ENCODE data around the gene AHNAK.

DNA sequence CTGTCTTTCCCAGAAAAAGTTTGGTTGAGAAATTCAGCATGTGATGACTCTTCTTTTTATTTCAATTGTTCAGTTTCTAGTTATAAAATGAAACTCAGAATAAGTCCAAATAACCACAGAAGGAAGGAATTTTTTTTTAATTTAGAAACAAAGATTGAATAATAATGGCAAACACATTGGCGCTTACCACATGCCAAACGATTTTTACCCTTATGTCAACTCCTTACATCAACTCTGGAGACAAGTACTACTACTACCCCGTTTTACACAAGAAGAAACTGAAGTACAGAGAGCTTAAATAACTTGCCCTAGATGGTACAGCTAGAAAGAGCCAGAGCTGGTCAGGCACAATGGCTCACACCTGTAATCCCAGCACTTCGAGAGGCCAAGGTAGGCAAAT lies 52.4 kb downstream of the AHNAK start:
- TF ChIP-seq, protein P1, sequence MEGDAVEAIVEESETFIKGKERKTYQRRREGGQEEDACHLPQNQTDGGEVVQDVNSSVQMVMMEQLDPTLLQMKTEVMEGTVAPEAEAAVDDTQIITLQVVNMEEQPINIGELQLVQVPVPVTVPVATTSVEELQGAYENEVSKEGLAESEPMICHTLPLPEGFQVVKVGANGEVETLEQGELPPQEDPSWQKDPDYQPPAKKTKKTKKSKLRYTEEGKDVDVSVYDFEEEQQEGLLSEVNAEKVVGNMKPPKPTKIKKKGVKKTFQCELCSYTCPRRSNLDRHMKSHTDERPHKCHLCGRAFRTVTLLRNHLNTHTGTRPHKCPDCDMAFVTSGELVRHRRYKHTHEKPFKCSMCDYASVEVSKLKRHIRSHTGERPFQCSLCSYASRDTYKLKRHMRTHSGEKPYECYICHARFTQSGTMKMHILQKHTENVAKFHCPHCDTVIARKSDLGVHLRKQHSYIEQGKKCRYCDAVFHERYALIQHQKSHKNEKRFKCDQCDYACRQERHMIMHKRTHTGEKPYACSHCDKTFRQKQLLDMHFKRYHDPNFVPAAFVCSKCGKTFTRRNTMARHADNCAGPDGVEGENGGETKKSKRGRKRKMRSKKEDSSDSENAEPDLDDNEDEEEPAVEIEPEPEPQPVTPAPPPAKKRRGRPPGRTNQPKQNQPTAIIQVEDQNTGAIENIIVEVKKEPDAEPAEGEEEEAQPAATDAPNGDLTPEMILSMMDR (IDR thresholded peaks at IDR 0.05), result no peak
- no peak for TF ChIP-seq POLR2AphosphoS5 (IDR thresholded peaks at IDR 0.05)

Data from esophagus muscularis mucosa (tissue), 3 donors.